Right ventricle myocardium inferior (tissue), 1 donor: ENCODE data around the gene CENPA. TPM values are rescaled to one million over a fixed set of nuclear protein-coding genes. Genes with fewer than 3 reads are reported as not detected.
"Not testable (repeated sequence)": the region's sequence is repeated elsewhere in the genome, so short reads cannot be mapped to it uniquely, and the experiment has no call there.

Source experiments
- ATAC-seq: fragments of 200-7000 bp; cut with Tn5 transposase; one replicate; pipeline ENCODE4 v1.9.1; 2020; ENCODE audit warnings: mild to moderate bottlenecking, moderate library complexity
- DNase-seq: peaks from one replicate; pipeline ENCODE4 v3.0.0; 2021; ENCODE audit errors: missing footprints
- intact Hi-C: fragments of 100-400 bp; cut with DNase I; formaldehyde crosslinking; loops from one replicate; pipeline ENCODE4 v1.11.0; 2022
- total RNA-seq: library from RNA; stranded (reverse); fragmentation: NEBNext Ultra II Directional; extraction: Animal tissue kit (Norgen Biotek cat#: 25700); gene quantifications from one replicate; pipeline ENCODE4 v1.2.1, GENCODE V29; 2021
- donor health status: DM: no; HTN: yes; CAD: no; lungs with severe emphysema.

CENPA gene
- total RNA-seq, 1 donor from 2014 or later = 0.65 TPM

DNA sequence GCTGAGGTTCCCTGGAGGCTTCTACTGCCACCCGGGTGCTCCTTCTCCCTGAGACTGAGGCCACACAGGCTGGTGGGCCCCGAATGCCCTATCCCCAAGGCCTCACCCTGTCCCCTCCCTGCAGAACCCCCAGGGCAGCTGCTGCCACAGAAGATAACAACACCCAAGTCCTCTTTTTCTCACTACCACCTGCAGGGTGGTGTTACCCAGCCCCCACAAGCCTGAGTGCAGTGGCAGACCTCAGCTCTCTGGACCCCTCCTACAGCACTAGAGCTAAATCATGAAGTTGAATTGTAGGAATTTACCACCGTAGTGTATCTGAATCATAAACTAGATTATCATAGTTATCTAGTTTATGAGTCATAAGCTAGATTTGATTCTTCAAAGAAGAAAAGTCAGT, 7.3 kb upstream of the CENPA start:
- DNase-seq (no peak), ATAC-seq (no peak)
- intact Hi-C loops = no loop called here

DNA sequence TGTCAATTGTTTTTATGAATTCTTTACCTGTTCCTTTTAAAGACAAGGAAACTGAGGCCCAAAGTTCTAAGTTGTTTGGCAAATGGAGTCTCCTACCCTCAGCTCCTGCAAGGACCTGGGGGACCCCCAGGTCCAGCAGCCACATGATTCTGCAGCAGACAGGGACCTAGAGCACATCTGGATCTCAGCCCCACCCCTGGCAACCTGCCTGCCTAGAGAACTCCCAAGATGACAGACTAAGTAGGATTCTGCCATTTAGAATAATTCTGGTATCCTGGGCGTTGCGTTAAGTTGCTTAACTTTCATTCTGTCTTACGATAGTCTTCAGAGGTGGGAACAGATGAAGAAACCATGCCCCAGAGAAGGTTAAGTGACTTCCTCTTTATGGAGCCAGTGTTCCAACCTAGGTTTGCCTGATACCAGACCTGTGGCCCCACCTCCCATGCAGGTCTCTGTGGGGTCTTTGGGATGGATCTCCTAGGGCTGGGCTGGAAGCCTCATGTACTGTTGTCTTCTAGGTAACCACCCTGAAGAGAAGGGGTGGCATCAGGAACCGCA, 5.6 kb upstream of the CENPA start:
- ATAC-seq (no peak), DNase-seq (no peak)
- intact Hi-C loops = no loop called here

- ATAC-seq (no peak), DNase-seq (no peak)
- intact Hi-C loops = no loop called here
Measured at GRCh38 chr2:26782876-26783704, 2.8 kb upstream of the CENPA start.

DNA sequence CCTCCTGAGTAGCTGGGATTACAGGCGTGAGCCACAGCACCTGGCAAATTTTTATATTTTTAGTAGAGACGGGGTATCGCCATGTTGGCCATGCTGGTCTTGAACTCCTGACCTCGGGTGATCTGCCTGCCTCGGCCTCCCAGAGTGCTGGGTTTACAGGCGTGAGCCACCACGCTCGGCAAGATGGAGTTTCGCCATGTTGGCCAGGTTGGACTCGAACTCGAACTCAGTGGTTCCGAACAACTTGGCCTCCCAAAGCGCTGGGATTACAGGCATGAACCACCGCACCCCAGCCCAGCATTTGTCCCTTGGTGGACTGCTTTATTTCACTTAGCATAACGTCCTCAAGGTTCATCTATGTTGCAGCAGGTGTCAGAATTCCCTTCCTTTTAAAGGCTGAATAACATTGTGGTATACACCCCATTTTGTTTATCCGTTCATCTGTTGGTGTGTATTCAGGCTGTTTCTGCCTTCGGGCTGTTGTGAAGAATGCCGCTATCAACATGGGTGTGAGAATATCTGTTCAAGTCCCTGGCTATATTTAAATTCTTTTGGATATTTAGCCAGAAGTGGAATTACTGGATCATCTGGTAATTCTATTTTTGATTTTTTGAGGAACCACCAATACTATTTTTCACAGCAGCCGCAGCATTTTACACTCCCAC, 1.2 kb upstream of the CENPA start:
- no peak for ATAC-seq
- no peak for DNase-seq
- intact Hi-C loops = no loop called here

DNA sequence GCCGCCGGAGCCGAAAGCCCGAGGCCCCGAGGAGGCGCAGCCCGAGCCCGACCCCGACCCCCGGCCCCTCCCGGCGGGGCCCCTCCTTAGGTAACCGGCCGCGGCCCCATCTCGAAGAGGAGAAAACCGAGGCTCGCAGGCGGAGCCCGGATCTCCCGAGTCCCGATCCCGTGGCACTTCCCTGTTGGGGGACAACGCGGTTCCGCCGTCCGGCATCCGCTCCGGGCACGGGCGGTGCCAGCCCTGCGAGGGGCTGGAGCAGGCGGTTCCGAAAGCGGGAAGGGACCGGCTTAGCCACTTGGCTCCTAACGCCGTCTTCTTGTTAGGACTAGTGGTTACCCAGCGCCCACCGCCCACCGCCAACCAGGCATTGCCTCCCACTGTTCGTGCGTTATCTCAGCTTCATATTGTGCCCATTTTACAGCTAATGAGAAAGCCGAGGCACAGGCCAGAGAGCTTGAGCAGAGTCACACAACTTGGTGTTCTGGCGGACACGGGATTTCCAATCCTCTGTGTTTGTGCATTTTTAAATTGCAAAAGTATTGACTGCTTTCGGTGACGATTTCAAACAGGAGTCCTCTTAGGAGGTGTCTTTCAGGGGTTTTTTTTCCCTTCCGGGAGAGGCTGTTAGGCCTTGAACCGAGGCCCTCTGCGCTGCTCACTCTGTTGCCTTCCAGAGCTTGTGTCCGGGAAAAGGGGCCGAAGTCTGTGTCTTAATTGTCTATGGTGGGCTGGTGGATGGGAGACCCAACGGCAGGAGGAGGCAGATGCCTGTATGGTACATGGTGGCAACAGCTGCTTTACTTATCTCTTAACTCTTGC, 562 bp downstream of the CENPA start:
- intact Hi-C loops = no loop called here
- DNase-seq = peak; percentile 81
- peak; percentile 11 for ATAC-seq

- no peak for DNase-seq
- intact Hi-C loops = no loop called here
- ATAC-seq = peak; percentile 23
Measured at GRCh38 chr2:26792720-26793119, 6.9 kb downstream of the CENPA start.

DNA sequence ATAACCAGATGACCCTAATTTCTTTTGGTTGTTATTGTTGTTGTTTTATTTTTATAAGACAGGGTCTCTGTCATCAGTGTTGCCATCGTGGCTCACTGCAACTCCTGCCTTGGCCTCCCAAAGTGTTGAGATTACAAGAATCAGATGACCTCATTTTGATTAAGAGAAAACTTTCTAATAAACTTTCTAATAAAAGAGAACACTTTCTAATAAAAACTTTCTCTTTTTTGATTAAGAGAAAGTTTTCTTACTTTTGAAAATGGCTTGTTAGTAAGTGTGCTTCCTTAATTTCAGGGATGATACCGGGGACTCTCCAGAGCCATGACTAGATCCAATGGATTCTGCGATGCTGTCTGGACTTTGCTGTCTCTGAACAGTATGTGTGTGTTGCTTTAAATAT, 7.7 kb downstream of the CENPA start:
- intact Hi-C loops = no loop called here
- ATAC-seq (no peak), DNase-seq (no peak)

DNA sequence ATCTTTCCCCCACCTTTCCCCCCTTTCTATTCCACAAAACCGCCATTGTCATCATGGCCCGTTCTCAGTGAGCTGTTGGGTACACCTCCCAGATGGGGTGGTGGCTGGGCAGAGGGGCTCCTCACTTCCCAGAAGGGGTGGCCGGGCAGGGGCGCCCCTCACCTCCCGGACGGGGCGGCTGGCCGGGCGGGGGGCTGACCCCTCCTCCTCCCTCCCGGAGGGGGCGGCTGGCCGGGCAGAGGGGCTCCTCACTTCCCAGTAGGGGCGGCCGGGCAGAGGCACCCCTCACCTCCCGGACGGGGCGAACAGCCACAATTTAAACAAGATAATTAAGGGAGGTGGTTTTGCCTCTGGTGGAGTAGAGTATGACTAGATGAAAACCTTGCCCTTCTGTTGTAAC, 9.3 kb downstream of the CENPA start:
- ATAC-seq, intact Hi-C loops: not testable (repeated sequence)

GRCh38 chr2:26801328-26801727, 15.5 kb downstream of the CENPA start:
- intact Hi-C loops = no loop called here
- ATAC-seq = no peak

More for the DNA sequence above, 9.3 kb downstream of the CENPA start:
- not testable (repeated sequence) for DNase-seq

GRCh38 chr2:26801796-26802195, 15.9 kb downstream of the CENPA start:
- ATAC-seq = no peak
- intact Hi-C loops = no loop called here
- no peak for DNase-seq

More at GRCh38 chr2:26801328-26801727, 15.5 kb downstream of the CENPA start:
- no peak for DNase-seq

GRCh38 chr2:26805241-26805676, 19.4 kb downstream of the CENPA start:
- intact Hi-C loops = no loop called here
- ATAC-seq (no peak), DNase-seq (no peak)

DNA sequence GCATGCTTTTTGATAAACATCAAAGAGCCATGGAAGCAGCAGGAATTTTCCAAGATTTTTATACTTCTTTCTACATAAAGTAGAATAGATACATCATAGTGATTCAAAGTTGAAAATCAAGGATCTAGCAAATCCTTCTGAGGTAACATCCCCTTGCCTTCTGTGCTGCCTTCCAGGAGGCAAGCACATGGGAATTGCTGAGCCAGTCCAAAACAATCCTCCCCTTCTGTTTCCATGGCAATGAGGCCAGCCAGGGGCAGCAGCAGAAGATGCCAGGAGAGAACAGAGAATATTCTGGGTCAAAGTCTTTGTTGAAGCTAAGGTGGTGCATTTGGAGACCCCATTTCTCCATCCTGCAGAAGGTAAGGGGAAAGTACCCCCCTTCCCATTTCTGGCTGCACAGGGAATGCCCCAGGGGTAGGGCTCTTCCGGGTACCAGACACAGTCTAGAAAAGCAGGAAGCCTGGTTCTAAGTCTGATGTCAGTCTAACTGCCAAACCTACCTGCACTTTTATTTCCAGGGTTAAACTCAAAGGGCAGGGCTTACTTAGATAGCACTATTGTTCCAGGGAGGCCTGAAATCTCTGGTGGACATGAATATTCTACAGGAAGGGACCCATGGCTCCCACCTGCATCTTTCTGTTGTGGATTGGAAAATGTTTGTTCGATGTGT, 22.1 kb downstream of the CENPA start:
- ATAC-seq (no peak), DNase-seq (no peak)
- intact Hi-C loops = no loop called here

- DNase-seq = no peak
- intact Hi-C loops = no loop called here
- no peak for ATAC-seq
Measured at GRCh38 chr2:26809211-26809610, 23.4 kb downstream of the CENPA start.

GRCh38 chr2:26809876-26810577, 24.2 kb downstream of the CENPA start:
- intact Hi-C loops = no loop called here
- no peak for ATAC-seq
- no peak for DNase-seq

GRCh38 chr2:26811261-26811660, 25.4 kb downstream of the CENPA start:
- no peak for ATAC-seq
- no peak for DNase-seq
- intact Hi-C loops = no loop called here

- no peak for ATAC-seq
- intact Hi-C loops = no loop called here
- DNase-seq = no peak
Measured at GRCh38 chr2:26811791-26812694, 26.2 kb downstream of the CENPA start.

- no peak for DNase-seq
- ATAC-seq = no peak
- intact Hi-C loops = no loop called here
Measured at GRCh38 chr2:26812731-26813130, 26.9 kb downstream of the CENPA start.
